HepG2 (cell line): ENCODE results near the gene CDH23. TPM values are rescaled to one million over a fixed set of nuclear protein-coding genes. Genes with fewer than 3 reads are reported as not detected.

Experiments used
- ELF1 ChIP-seq: sonication (generic); formaldehyde crosslinking; IDR thresholded peaks from 2 replicates; pipeline ENCODE4 v1.4.0; 2020; ENCODE audit warnings: missing genetic modification reagents
- FOXA1 ChIP-seq, 2 experiments: fragments of 450-650 bp in 1 of 2; sonication (generic) in 1 of 2; formaldehyde crosslinking in 1 of 2; IDR thresholded peaks; 2 replicates each; pipeline versions ENCODE4 v1.4.0 to v1.6.1; 2016 to 2020; ENCODE audit warnings: missing genetic modification reagents in 1 of 2
- GTF2F1 ChIP-seq: fragments of 150-350 bp; IDR thresholded peaks from 2 replicates; pipeline ENCODE4 v1.6.1; 2014; ENCODE audit warnings: low read length
- HNF1A ChIP-seq, 2 experiments: sonication (generic) in 1 of 2; formaldehyde crosslinking in 1 of 2; IDR thresholded peaks; 2 replicates each; pipeline versions ENCODE4 v1.4.0 to v1.6.1; 2016 to 2020; ENCODE audit warnings: borderline replicate concordance in 1 of 2, low read depth in 1 of 2, mild to moderate bottlenecking in 1 of 2, missing genetic modification reagents in 1 of 2
- KMT2B ChIP-seq: IDR thresholded peaks from 2 replicates; pipeline ENCODE4 v1.6.1; 2016; ENCODE audit warnings: missing genetic modification reagents, missing compliant biosample characterization
- LCORL ChIP-seq, 2 experiments: fragments of 450-650 bp in 1 of 2; sonication (generic) in 1 of 2; formaldehyde crosslinking in 1 of 2; IDR thresholded peaks; 2 replicates each; pipeline versions ENCODE4 v1.5.0 to v1.6.1; 2017 to 2020; ENCODE audit warnings: antibody characterized with exemption in 1 of 2, missing genetic modification reagents in 1 of 2
- MATR3 ChIP-seq: sonication (generic); formaldehyde crosslinking; IDR thresholded peaks from 2 replicates; pipeline ENCODE4 v1.4.0; 2020; ENCODE audit warnings: missing genetic modification reagents
- MNT ChIP-seq: fragments of 450-650 bp; IDR thresholded peaks from 2 replicates; pipeline ENCODE4 v1.6.1; 2016
- NCOA1 ChIP-seq: sonication (generic); formaldehyde crosslinking; IDR thresholded peaks from 2 replicates; pipeline ENCODE4 v1.9.0; 2021; ENCODE audit warnings: missing genetic modification reagents
- NFKBIZ ChIP-seq: IDR thresholded peaks from 2 replicates; pipeline ENCODE4 v1.6.1; 2018; ENCODE audit warnings: missing genetic modification reagents, missing compliant biosample characterization
- PRDM10 ChIP-seq: sonication (generic); formaldehyde crosslinking; IDR thresholded peaks from 2 replicates; pipeline ENCODE4 v1.4.0; 2020; ENCODE audit warnings: low read depth, missing genetic modification reagents
- RCOR2 ChIP-seq: IDR thresholded peaks from 2 replicates; pipeline ENCODE4 v1.6.1; 2016; ENCODE audit warnings: missing biosample characterization, missing genetic modification reagents
- SMC3 ChIP-seq: IDR thresholded peaks from 2 replicates; pipeline ENCODE4 v1.6.1; 2011; ENCODE audit warnings: low read length, improper control_type of control experiment
- SOX6 ChIP-seq, 2 experiments: fragments of 450-650 bp in 1 of 2; sonication (generic) in 1 of 2; formaldehyde crosslinking in 1 of 2; IDR thresholded peaks; 2 replicates each; pipeline versions ENCODE4 v1.4.0 to v1.6.1; 2017 to 2020; ENCODE audit warnings: antibody characterized with exemption in 1 of 2, mild to moderate bottlenecking in 1 of 2, missing genetic modification reagents in 1 of 2
- TEAD2 ChIP-seq: sonication (generic); formaldehyde crosslinking; IDR thresholded peaks from 2 replicates; pipeline ENCODE4 v1.9.0; 2021; ENCODE audit warnings: missing genetic modification reagents
- XBP1 ChIP-seq: sonication (generic); formaldehyde crosslinking; IDR thresholded peaks from 2 replicates; pipeline ENCODE4 v1.5.0; 2020; ENCODE audit warnings: missing genetic modification reagents
- ZIK1 ChIP-seq: sonication (generic); formaldehyde crosslinking; IDR thresholded peaks from 2 replicates; pipeline ENCODE4 v1.5.0; 2020; ENCODE audit warnings: mild to moderate bottlenecking, low read depth, missing genetic modification reagents, borderline replicate concordance
- ZNF263 ChIP-seq: sonication (generic); formaldehyde crosslinking; IDR thresholded peaks from 2 replicates; pipeline ENCODE4 v1.4.0; 2020; ENCODE audit warnings: missing genetic modification reagents
- ZNF619 ChIP-seq: sonication (generic); formaldehyde crosslinking; IDR thresholded peaks from 2 replicates; pipeline ENCODE4 v1.4.0; 2020; ENCODE audit warnings: mild to moderate bottlenecking, missing genetic modification reagents
- polyA plus RNA-seq, 8 experiments: library from polyadenylated mRNA; depleted of rRNA in 3 of 8; stranded (reverse) in 7 of 8; unstranded in 1 of 8; fragments of >200 nt; fragmentation: Illumina TruSeq in 4 of 8; extraction: Trizol in 4 of 8; gene quantifications; 2 replicates each; pipeline versions ENCODE4 v1.2.1 to v1.2.3, GENCODE V29; 2011 to 2016; ENCODE audit warnings: low read depth in 4 of 8, missing spikeins in 1 of 8, mixed read lengths in 1 of 8; ENCODE audit not compliant: insufficient read depth in 1 of 8
- total RNA-seq, 5 experiments: library from RNA; depleted of rRNA; stranded (reverse); fragments of >200 nt; fragmentation: Illumina TruSeq; extraction: Trizol; gene quantifications; 2 replicates each; pipeline ENCODE4 v1.2.3, GENCODE V29; 2016; ENCODE audit warnings: low read depth in 1 of 5
- TF ChIP-seq, protein P1 (sequence below): sonication (generic); formaldehyde crosslinking; IDR thresholded peaks from 2 replicates; pipeline ENCODE4 v1.4.0; 2020; ENCODE audit warnings: mild to moderate bottlenecking, missing genetic modification reagents

Gene CDH23
- total and polyA plus RNA-seq, 2 of the 13 experiments (the other 11 are each of a cell fraction or from before 2014, with no cell fraction given): 0.13 TPM; not detected in 1

GRCh38 chr10:71432101-71432905 is 35.6 kb downstream of the CDH23 start (continued):
- TF ChIP-seq FOXA1 (IDR thresholded peaks at IDR 0.05) (peak; percentile 34; the same call in 1 of the 2 replicates), FOXA1 (CRISPR knock-in tag; IDR thresholded peaks at IDR 0.05) (no peak), SOX6 (IDR thresholded peaks at IDR 0.05) (no peak), SOX6 (CRISPR knock-in tag; IDR thresholded peaks at IDR 0.05) (no peak), LCORL (IDR thresholded peaks at IDR 0.05) (0 out of 2 replicates have a peak, but pooled peaks have one; percentile 15), LCORL (CRISPR knock-in tag; IDR thresholded peaks at IDR 0.05) (no peak), XBP1 (no peak), ZNF619 (CRISPR knock-in tag) (no peak), RCOR2 (CRISPR knock-in tag) (no peak), SMC3 (no peak), ZIK1 (CRISPR knock-in tag) (no peak), PRDM10 (CRISPR knock-in tag) (no peak), HNF1A (IDR thresholded peaks at IDR 0.05; ENCODE audit: low read depth) (no peak), HNF1A (CRISPR knock-in tag; IDR thresholded peaks at IDR 0.05; ENCODE audit: borderline replicate concordance) (no peak), GTF2F1 (no peak), KMT2B (CRISPR knock-in tag) (no peak), ZNF263 (CRISPR knock-in tag) (no peak), NFKBIZ (CRISPR knock-in tag) (no peak), TEAD2 (CRISPR knock-in tag) (no peak), MATR3 (no peak), NCOA1 (CRISPR knock-in tag) (no peak), MNT (peak; percentile 25), ELF1 (CRISPR knock-in tag) (no peak)
- TF ChIP-seq, protein P1, sequence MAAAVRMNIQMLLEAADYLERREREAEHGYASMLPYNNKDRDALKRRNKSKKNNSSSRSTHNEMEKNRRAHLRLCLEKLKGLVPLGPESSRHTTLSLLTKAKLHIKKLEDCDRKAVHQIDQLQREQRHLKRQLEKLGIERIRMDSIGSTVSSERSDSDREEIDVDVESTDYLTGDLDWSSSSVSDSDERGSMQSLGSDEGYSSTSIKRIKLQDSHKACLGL (CRISPR knock-in tag): no peak
